HG03558 (cell line): ENCODE measurements around the gene LCN15.
"Not testable (repeated sequence)": the region's sequence is repeated elsewhere in the genome, so short reads cannot be mapped to it uniquely, and the experiment has no call there.

Experiments
- ATAC-seq: cut with Tn5 transposase; IDR thresholded peaks from one replicate; pipeline ENCODE4 v1.9.1; 2021; ENCODE audit warnings: moderate number of reproducible peaks; ENCODE audit not compliant: unreplicated experiment; ENCODE audit errors: extremely low read depth

LCN15 gene, protein sequence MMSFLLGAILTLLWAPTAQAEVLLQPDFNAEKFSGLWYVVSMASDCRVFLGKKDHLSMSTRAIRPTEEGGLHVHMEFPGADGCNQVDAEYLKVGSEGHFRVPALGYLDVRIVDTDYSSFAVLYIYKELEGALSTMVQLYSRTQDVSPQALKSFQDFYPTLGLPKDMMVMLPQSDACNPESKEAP

DNA sequence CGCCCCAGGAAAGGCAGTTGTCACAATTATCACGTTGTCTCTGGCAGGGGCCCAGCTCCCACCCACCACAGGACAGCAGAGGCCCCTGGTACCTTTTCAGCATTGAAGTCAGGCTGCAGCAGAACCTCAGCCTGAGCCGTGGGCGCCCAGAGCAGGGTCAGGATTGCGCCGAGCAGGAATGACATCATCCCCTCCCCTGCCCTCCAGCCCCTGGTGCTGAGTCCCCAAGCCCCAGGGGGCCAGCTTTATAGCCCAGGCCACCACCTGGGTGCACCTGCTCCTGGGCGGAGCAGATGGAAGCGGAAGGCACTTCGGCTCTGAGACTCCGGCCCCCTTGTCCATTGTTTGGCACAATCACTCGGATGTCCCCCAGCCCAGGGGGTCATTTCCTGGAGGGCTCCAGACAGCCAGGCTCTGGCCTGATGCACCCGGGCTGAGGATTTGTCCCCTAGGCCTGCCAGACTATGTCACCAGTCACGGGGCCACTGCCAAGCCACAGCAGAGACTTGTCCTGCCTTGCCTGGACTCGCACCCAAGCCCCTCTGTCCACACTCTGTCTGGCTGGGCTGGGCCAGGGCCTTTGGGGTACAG is at the start of gene LCN15:
Gene LCN15 (minus strand): TSS at position 218 of the 591 bp plus-strand sequence. CDS start 30 bp downstream, at position 188.
- ATAC-seq: no peak

DNA sequence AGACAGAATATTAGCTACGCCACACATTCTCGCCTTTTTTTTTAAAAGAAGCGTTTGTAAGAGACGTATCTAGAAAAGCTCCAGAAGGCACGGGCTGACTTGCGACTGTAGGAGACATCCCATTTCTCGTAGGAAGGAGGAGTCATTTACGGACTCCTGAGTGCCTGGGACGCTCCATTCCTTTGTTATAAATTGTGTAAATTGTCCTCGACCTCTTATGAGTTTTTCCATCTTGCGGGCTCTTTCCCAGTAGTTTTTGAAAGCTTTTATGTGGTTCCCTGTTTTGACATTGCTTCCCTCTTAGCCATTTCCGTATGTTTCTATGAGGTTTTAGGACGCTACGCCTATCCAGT is 44.5 kb upstream of the LCN15 start:
- no peak for ATAC-seq

DNA sequence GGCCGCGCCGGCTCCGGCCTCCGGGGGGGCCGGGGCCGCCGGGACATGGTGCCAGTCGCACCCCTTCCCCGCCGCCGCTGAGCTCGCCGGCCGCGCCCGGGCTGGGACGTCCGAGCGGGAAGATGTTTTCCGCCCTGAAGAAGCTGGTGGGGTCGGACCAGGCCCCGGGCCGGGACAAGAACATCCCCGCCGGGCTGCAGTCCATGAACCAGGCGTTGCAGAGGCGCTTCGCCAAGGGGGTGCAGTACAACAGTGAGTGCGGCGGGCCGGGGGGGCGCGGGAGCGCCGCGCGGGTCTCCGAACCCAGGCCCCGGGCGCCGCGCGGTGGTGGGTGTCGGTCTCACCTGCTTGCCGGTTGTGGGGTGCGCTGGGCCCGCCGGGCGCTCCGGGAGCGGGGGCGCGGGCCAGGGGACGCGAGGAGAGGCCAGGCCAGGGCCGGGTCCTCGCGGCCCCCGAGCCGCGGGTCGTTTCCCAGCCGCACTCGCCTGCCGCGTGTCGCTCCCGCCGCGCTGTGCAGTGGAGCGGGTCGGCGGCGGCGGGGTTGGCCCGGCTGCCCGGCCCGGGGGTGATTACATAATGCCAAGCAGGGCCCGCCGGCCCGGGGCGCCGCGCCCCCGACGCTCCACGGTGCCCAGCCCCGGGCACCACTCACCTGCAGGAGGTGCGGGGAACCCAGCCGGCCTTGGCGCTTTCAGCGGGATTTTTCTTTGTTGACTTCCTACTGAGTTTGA is 43.9 kb upstream of the LCN15 start:
- ATAC-seq: no peak

DNA sequence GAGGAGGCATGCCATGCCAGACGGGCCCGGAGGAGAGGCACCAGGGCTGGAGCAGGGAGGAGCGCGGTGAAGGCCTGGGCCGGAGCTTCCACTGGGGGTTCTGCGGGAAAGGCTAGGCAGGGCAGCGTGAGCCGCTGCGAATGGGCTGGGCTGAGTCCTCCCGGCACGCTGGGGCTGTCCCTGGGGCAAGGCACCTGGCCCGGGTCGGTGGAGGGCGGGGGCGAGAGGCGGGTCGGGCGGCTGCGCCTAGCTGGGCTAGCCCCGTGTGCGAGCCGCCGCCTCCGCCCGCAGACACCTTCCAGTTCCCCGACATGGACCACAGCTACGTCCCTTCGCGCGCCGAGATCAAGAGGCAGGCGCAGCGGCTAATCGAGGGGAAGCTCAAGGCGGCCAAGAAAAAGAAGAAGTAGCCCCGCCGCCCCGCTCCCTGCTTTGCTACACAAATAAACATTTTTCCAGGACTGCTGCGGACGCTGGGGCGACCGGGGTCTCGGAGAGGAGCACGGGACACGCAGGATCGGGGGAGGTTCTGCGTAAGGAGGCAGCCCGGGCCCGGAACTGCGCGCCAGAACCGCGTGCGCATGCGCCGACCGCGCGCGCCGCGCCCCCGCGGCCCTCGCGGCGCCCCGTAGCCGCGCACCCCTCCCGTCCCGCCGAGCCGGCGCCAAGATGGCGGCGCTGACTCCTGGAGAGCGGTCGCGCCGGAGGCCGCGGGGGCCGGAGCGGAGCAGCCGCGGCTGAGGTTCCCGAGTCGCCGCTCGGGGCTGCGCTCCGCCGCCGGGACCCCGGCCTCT is 43.2 kb upstream of the LCN15 start, which contains the start of gene RABL6:
Gene RABL6 (plus strand): TSS at position 668 of the 794 bp plus-strand sequence. CDS start 249 bp downstream, outside the sequence.
- ATAC-seq: no peak

DNA sequence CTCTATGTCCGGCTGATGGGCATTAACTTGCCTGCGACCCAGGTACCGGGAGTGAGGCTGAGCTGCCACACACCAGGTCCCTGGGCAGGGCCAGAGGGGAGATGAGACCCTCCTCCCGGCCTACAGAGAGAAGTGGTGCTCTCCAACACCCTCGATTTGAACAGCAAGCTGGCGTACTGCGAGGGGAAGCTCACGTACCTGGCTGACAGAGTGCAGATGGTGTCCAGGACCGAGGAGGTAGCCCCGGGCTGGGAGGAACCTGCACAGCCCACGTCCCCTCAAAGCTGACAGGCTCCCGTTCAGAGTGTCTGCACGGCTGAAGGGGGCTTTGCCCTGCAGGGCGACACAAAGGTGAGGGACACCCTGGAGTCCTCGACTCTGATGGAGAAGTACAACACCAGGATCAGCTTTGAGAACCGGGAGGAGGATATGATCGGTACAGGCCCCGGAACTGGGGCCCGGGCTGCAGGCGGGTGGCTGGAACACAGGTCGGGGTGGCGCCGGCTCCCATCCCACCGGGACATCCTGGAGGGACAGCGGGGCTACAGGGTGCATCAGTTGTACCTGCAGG is 42.4 kb upstream of the LCN15 start:
- ATAC-seq: no peak

DNA sequence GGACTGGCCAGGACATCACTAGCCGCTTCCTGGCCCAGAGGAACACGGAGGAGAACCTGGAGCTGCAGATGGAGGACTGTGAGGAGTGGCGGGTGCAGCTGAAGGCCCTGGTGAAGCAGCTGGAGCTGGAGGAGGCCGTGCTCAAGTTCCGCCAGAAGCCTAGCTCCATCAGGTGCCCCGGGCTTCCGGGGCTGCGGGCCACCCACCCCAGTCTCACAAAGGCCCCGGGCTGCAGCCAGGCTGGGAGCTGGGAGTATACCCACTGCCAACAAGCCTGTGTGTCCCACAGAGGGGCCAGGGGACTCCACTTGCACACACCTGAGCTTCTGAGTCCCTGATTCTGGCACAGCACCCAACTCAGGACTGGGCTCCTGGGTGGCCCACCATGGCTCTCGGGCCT is 41.7 kb upstream of the LCN15 start:
- no peak for ATAC-seq

DNA sequence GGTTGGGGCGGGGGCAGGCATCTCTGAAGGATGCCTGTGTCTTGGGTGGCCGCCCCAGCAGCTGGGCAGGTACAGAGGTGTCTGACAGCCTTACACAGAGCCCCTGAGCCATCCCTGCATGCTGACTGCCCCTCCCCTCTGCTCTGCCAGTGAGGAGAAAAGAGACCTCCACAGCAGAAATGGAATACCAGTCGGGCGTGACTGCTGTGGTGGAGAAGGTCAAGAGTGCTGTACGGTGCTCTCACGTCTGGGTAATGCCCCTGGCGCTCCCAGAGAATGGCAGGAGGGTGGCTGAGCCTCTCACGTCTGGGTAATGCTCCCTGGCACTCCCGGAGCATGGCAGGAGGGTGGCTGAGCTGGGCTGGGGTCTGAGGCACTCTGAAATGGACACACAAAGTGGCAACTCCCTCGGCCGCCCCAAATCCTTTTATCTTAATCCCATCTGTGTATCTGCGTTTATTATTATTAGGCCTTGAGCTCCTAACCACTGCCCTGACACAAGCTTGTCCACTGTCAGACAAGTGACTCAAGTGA is 41.0 kb upstream of the LCN15 start:
- no peak for ATAC-seq

DNA sequence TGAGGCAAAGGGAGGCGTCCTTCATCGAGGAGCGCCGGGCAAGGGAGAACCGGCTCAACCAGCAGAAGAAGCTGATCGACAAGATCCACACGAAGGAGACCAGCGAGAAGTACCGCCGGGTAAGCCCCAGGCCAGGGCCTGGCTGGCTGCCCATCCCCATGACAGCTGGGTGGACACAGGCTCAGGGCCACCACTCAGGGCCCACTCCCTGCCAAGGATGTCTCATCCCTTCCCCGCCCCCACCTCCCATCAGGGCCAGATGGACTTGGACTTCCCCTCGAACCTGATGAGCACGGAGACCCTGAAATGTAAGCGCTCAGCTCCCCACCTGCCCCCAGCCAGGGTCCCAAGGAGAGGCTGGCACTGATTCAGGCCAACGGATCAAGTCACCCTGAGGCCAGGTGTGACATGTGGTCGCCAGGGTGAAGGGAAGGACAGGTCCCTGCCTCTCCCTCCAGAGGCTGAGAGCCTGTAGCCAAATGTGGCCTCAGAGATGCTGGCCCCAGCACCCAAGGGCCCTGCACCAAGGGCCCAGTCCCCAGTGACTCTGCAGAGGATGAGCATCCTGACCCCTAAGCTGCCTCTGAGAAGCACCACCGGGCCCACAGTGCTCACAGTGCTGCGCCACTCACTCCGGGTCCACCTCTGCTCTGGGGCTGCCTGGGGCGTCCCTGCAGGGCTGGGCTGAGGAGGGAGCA is 40.3 kb upstream of the LCN15 start:
- no peak for ATAC-seq

DNA sequence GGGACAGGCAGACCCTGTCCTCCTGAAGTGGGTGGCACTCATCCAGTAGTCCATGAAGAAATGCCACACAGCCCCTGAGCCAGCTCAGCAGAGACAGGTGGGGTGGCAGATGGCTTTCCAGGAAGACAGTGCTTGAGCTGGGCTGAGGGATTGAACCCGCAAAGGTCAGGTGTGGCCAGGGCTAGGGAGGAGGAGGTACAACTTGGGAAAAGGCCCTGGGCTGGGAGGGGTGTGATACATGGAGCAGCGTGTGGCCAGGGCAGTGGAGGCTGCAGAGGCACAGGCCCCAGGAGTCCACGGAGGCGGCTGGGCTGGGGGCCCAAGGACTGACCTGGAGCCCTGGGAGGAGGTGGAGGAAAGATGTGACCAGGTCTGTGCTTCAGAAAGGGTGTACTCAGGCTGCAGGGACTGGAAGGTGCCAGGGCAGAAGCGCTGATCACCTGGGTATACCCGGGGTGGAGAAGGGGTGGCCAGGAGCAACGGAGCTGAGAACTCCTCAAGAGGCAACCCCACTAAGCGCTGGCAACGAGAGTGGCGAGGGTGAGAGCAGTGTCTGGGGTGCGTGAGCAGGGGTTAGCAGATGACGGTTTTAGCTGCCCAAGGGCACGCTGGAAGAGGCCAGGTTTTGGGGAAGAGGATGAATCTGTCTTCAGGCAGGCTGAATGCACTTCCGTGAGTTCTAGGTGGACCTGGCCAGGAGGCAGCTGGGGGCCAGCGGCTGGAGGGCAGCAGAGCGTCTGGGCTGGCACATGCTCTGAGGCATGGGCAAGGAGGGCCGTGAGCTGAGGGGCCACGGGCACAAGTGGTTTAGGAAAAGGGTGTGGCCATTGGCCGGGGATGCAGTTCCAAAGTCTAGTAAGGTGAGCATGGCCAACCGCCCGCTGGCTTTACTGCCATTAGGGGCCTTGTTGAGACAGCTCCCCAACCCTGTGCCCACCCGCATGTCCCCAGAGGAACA is 39.5 kb upstream of the LCN15 start:
- ATAC-seq: no peak

DNA sequence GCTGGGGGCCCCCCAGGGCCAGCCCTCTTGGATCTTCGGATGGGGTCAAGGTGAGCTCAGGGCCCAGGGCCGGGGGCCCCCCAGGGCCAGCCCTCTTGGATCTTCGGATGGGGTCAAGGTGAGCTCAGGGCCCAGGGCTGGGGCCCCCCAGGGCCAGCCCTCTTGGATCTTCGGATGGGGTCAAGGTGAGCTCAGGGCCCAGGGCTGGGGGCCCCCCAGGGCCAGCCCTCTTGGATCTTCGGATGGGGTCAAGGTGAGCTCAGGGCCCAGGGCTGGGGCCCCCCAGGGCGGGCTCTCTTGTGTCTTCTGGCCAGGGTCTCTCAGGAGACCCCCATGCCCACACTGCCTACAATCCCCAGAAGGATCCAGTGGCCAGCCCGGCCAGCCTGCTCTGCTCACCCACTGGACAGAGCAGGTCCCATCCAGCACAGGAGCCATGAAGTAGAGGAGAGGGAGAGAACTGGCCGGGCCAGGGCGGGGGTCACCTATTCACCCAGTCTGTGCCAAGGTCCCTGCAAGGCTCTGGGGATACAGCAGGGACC is 38.8 kb upstream of the LCN15 start:
- not testable (repeated sequence) for ATAC-seq

DNA sequence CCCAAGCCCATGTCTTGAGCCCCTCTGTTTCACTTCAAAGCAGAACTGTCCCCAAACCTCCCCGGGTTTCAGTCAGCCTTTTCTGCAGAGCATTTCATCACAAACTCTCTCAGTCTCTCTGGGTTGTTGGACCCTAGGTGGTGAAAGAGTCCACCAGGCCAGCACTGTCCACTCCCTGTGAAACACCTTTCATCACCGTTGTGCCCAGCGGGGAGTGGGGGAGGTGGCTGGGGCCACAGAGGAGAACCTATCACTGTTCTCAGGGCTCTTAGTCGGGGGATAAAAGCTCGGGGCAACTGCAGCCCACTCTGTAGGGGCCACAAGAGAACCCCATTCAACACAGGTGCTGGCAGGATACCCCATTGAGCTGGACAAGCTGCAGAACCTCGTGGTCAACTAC is 38.0 kb upstream of the LCN15 start:
- no peak for ATAC-seq

DNA sequence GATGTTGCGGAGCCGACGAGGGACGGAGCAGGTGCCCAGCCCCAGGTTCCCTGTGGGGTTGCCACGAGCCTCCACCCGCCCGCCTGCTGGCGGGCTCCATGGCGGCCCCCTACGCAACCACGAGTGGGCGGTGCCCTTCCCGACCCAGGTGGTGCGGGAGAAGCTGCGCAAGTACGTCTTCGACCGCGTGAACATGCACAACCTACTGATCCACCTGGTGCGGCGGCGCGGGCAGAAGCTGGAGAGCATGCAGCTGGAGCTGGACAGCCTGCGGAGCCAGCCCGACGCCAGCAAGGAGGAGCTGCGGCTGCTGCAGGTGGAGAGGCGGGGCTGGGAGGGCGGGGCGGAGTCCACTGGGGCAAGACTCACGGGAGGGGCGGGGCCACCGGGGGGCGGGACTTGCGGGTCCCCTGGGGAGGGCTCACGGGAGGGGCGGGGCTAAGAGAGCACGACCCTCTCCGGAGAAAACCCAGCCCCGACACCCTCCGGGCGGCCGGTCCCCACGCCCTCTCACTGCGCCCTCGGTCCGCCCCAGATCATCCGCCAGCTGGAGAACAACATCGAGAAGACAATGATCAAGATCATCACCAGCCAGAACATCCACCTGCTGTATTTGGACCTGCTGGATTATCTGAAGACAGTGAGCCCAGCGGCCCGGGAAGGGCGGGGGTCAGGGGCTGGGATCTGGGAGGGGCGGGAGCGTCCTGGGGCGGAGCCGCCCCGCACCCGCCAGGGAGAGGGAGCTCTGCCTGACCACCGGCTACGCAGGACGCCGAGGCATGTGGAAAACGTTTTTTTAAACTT is 35.7 kb upstream of the LCN15 start:
- no peak for ATAC-seq

DNA sequence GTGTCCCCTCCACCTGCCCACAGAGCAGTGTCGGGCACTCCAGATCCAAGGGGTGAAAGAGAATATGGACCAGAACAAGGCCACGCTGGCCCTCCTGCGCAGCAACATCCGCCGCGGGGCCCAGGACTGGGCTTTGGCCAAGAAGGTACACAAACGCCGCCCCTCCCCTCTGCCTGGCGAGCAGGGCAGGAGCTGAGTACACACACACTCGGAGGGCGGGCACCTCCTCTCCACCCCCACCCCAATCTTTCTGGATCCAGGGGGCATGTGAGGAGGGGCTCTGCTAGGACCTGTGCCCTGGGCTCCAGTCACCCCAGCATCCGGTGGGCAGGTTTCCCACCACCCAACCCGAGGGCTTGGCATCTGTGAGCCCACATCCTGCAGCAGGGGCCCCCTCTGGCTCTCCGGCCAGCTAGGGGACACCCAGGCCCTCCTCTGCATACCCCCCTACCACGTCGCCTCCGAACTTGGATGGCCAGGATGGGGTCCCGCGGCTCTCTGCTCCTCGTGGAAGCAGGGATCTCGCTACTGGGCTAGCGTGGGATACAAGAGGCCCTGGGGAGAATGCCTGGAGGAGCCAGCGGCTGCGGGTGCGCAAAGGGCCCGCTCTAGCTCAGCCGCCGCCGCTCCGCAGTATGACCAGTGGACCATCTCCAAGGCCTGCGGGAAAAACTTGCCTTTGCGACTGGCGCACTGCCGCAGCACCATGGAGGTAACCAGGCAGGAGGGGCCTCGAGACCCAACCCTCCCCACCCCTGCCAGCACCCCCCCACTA is 34.9 kb upstream of the LCN15 start:
- no peak for ATAC-seq

DNA sequence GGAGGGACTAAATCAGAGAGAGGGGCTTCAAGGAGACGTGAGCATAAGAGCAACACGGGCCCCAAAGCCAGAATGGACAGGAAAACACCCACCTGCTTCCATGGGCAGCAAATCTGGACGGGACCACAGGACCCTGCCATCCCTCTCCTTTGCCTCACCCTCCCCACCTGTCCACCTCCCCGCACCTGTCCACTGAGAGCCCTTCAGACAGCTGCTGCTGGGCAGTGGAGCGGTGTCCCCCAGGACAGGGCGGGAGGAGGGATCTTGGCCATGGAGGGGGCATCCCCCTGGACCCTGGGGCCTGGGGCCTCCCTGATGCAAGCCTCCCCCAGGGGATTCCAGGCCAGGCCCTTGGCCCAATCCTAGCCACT is 34.4 kb upstream of the LCN15 start:
- ATAC-seq: no peak

DNA sequence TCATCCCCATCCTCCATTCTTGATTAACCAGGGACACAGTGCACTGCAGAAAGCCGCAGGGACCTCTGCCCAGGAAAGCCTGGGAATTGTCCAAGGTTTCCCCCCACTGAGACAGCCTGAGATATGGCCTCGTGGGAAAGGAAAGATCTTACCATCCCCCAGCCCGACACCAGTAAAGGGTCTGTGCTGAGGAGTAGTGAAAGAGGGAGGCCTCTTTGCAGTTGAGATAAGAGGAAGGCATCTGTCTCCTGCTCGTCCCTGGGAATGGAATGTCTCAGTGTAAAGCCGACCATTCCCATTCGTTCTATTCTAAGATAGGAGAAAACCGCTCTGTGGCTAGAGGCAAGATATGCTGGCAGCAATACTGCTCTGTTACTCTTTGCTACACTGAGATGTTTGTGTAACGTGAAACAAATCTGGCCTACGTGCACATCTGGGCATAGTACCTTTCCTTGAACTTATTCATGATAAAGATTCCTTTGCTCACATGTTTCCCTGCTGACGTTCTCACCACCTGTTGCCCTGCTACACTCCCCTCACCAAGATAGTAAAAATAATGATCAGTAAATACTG is 32.5 kb upstream of the LCN15 start:
- ATAC-seq: not testable (repeated sequence)

DNA sequence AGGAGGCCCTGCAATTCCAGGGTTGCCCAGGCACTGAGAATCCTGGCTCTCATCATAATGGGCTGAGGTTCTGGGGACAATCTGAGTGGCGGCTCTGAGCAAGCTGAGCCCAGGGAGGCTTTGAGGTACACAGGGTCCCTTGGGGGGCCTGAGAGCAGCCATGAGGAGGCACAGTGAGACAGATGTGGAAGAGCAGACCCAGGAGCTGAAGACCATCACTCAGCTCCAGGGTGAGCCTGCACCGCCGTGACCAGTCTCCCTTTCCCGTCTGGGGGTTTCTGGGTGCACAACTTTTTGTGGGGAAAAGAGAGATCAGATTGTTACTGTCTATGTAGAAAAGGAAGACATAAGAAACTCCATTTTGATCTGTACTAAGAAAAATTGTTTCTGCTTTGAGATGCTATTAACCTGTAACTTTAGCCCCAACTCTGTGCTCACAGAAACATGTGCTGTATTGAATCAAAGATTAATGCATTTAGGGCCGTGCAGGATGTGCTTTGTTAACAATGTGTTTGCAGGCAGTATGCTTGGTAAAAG is 32.0 kb upstream of the LCN15 start, which contains the start of gene CCDC183:
Gene CCDC183 (plus strand): TSS at position 101 of the 537 bp plus-strand sequence. CDS start 60 bp downstream, at position 161.
- ATAC-seq: no peak
